OCI-LY7 (cell line): ENCODE data around the gene CAP2. TPM values are rescaled to one million over a fixed set of nuclear protein-coding genes. Genes with fewer than 3 reads are reported as not detected.

Experiments
- BruUV-seq: library from RNA; stranded (reverse); fragments of 400-500 nt; replicated peaks from 2 replicates; lab custom pipeline; 2021; lab: Mats Ljungman, UMichigan
- CTCF ChIA-PET: fragments of 300-600 bp; sonication (Branson Sonifier 250); formaldehyde crosslinking; loops from one replicate; lab custom pipeline; 2022; ENCODE audit warnings: antibody characterized with exemption; ENCODE audit not compliant: unreplicated experiment; lab: Charles Lee
- POLR2A ChIA-PET: fragments of 300-600 bp; sonication (Branson Sonifier 250); formaldehyde crosslinking; loops from one replicate; lab custom pipeline; 2022; ENCODE audit warnings: antibody characterized with exemption; lab: Charles Lee
- DNase-seq: peaks from one replicate; pipeline ENCODE4 v3.0.0-alpha.2; 2015; ENCODE audit warnings: low spot score
- H2AFZ ChIP-seq: fragments of 200-600 bp; sonication (generic), shearing (Covaris generic); 2 replicates; pipeline ENCODE4 v1.6.1; 2014; ENCODE audit warnings: mild to moderate bottlenecking, antibody characterized with exemption, low read length, moderate library complexity
- H3K27ac ChIP-seq: fragments of 200-600 bp; sonication (generic); 2 replicates; pipeline ENCODE4 v1.5.1; 2014; ENCODE audit warnings: mixed run types, low read depth, mild to moderate bottlenecking, moderate library complexity, low read length, inconsistent platforms; ENCODE audit not compliant: poor library complexity, severe bottlenecking
- H3K36me3 ChIP-seq: fragments of 200-600 bp; sonication (generic); 2 replicates; pipeline ENCODE4 v1.6.1; 2014; ENCODE audit warnings: mild to moderate bottlenecking, antibody characterized with exemption, low read length, moderate library complexity, mixed read lengths; ENCODE audit not compliant: insufficient read depth
- H3K4me1 ChIP-seq: fragments of 200-600 bp; sonication (generic); 2 replicates; pipeline ENCODE4 v1.5.1; 2014; ENCODE audit warnings: mild to moderate bottlenecking, low read length; ENCODE audit not compliant: insufficient read depth, poor library complexity, severe bottlenecking
- H3K4me2 ChIP-seq: fragments of 200-600 bp; sonication (generic); 2 replicates; pipeline ENCODE4 v1.6.1; 2014; ENCODE audit warnings: mild to moderate bottlenecking, low read length
- H3K4me3 ChIP-seq: fragments of 200-600 bp; sonication (generic); 2 replicates; pipeline ENCODE4 v1.5.1; 2014; ENCODE audit warnings: mild to moderate bottlenecking, low read depth, low read length; ENCODE audit not compliant: poor library complexity, severe bottlenecking
- H3K79me2 ChIP-seq: fragments of 200-600 bp; sonication (generic); 2 replicates; pipeline ENCODE4 v1.6.1; 2016; ENCODE audit warnings: low read depth, mild to moderate bottlenecking, low read length, moderate library complexity, mixed read lengths; ENCODE audit not compliant: insufficient read depth
- H3K9me2 ChIP-seq: fragments of 200-600 bp; sonication (generic); 2 replicates; pipeline ENCODE4 v1.6.1; 2016; ENCODE audit warnings: mild to moderate bottlenecking, low read length, mixed read lengths; ENCODE audit not compliant: insufficient read depth
- H3K9me3 ChIP-seq: fragments of 200-600 bp; sonication (generic); 2 replicates; pipeline ENCODE4 v1.6.1; 2014; ENCODE audit warnings: mild to moderate bottlenecking, mixed run types, low read length, mixed read lengths
- H4K20me1 ChIP-seq: fragments of 200-600 bp; sonication (generic); 2 replicates; pipeline ENCODE4 v1.6.1; 2014; ENCODE audit warnings: mild to moderate bottlenecking, antibody characterized with exemption, low read length, moderate library complexity, mixed read lengths; ENCODE audit not compliant: insufficient read depth
- EZH2phosphoT487 ChIP-seq: fragments of 200-600 bp; sonication (generic); IDR thresholded peaks from 2 replicates; pipeline ENCODE4 v1.6.1; 2018; ENCODE audit warnings: low read depth, borderline replicate concordance, mild to moderate bottlenecking, mixed run types, antibody characterized with exemption, low read length, moderate library complexity, mixed read lengths
- intact Hi-C: fragments of 100-400 bp; cut with micrococcal nuclease; formaldehyde crosslinking; loops from one replicate; pipeline ENCODE4 v1.10.0; 2022; ENCODE audit not compliant: unreplicated experiment
- total RNA-seq, 2 experiments: library from RNA; depleted of rRNA in 1 of 2; stranded (reverse); fragments of >200 nt in 1 of 2; shearing (Covaris generic) in 1 of 2; gene quantifications; 2 replicates each; pipeline ENCODE4 v1.2.3, GENCODE V29; 2014 to 2022
- TF ChIP-seq, protein P1 (sequence below): fragments of 200-600 bp; sonication (generic); conservative IDR thresholded peaks from 2 replicates; pipeline ENCODE4 v1.5.1; 2014; ENCODE audit warnings: mild to moderate bottlenecking, antibody characterized with exemption, low read length, moderate library complexity, mixed read lengths

CAP2 gene
- total RNA-seq, 2 experiments from 2014 or later, result not detected

- CTCF ChIA-PET, result no interaction called here
- Histone ChIP-seq H3K4me3 (no peak overlapping the region), H3K27ac (no peak overlapping the region), H3K9me3 (no peaks in the 10 kb centered on the region), H2AFZ (no peak overlapping the region), H3K9me2 (no peaks in the 10 kb centered on the region), H3K4me1 (no peaks in the 10 kb centered on the region), H3K36me3 (no peaks in the 10 kb centered on the region), H3K4me2 (no peak overlapping the region), H3K79me2 (no peaks in the 10 kb centered on the region), H4K20me1 (no peaks in the 10 kb centered on the region)
- DNase-seq, result no peak
- BruUV-seq, result no TSS peak
- intact Hi-C loops, result no loop called here
- TF ChIP-seq EZH2phosphoT487, result no peak
- TF ChIP-seq, protein P1, sequence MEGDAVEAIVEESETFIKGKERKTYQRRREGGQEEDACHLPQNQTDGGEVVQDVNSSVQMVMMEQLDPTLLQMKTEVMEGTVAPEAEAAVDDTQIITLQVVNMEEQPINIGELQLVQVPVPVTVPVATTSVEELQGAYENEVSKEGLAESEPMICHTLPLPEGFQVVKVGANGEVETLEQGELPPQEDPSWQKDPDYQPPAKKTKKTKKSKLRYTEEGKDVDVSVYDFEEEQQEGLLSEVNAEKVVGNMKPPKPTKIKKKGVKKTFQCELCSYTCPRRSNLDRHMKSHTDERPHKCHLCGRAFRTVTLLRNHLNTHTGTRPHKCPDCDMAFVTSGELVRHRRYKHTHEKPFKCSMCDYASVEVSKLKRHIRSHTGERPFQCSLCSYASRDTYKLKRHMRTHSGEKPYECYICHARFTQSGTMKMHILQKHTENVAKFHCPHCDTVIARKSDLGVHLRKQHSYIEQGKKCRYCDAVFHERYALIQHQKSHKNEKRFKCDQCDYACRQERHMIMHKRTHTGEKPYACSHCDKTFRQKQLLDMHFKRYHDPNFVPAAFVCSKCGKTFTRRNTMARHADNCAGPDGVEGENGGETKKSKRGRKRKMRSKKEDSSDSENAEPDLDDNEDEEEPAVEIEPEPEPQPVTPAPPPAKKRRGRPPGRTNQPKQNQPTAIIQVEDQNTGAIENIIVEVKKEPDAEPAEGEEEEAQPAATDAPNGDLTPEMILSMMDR, result no peak
- POLR2A ChIA-PET, result no interaction called here
Observed at GRCh38 chr6:17416806-17417205, 23.4 kb downstream of the CAP2 start.

DNA sequence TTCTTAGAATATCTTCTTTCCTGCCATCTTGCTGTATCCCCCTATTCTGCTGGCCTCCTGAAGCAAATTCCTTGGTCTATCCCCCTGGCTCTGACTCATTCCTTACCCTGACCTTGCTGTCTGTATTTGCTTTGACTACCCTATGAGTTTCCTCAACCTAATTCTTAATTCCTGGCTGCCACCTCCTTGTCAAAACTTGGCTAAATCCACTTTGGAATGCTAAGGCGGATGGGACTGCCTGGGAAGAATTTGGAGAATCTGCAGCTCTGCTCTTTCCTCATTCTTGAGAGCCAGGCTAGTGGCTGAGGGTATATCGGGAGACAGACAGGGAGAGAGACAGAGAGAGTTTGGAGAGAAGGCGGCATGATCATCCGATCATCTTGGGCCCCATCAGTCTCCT lies 24.4 kb downstream of the CAP2 start:
- Histone ChIP-seq H2AFZ (no peak overlapping the region), H3K36me3 (no peaks in the 10 kb centered on the region), H3K79me2 (no peaks in the 10 kb centered on the region), H3K4me2 (no peak overlapping the region), H3K4me1 (no peaks in the 10 kb centered on the region), H4K20me1 (no peaks in the 10 kb centered on the region), H3K9me3 (no peaks in the 10 kb centered on the region), H3K9me2 (no peaks in the 10 kb centered on the region), H3K4me3 (no peak overlapping the region), H3K27ac (no peak overlapping the region)
- CTCF ChIA-PET, result no interaction called here
- no peak for DNase-seq
- TF ChIP-seq, protein P1, result no peak
- no peak for TF ChIP-seq EZH2phosphoT487
- BruUV-seq, result no TSS peak
- intact Hi-C loops, result no loop called here
- POLR2A ChIA-PET, result no interaction called here

DNA sequence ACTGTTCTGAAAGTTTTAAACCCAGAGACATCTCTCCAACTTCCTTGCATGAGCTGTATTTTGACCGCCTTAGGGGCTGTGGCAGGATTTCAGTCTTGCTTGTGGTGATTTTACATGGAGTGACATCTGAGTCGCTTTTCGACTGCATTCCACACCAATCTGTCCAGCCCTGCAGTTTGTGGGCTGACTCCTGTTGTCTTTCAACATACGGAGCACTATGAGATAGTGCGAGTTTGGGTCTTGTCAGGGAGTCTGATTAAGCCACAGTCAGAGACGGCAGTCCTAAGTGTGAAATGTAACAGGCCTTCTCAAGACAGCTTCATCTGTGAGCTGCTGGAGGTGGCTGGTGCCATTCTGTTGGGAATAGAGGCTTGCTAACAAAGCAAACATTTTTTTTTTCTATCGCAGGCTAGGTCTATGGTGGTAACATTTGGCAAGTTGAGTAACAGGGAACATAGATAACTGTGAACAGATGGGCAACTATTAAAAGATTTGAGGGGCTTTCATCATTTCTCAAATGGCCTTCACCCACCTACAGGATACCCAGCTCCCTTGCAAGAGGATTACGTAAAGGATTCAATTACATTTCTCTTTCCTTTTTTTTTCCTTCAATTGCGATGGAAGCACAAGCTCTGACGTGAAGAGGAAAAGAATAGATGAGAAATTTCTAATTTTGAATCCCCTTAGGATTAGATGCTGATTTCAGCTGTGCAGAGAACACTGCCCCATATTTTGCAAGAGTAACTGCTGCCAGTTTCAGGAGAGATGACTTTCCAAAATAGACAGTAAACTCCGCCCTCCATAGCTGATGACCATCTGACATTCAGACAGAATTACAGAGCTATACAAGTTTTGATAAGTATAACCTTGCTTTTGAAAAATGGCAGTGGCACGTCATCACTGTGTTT lies 25.1 kb downstream of the CAP2 start:
- intact Hi-C loops, result no loop called here
- no peak overlapping the region for H3K4me3 ChIP-seq
- TF ChIP-seq, protein P1, result no peak
- TF ChIP-seq EZH2phosphoT487, result no peak
- H3K9me3 ChIP-seq, result no peaks in the 10 kb centered on the region
- H3K4me1 ChIP-seq, result no peaks in the 10 kb centered on the region
- BruUV-seq, result no TSS peak
- H3K79me2 ChIP-seq, result no peaks in the 10 kb centered on the region
- no peaks in the 10 kb centered on the region for H3K36me3 ChIP-seq
- H2AFZ ChIP-seq, result no peak overlapping the region
- no peak overlapping the region for H3K4me2 ChIP-seq
- no peak for DNase-seq
- H4K20me1 ChIP-seq, result no peaks in the 10 kb centered on the region
- H3K27ac ChIP-seq, result no peak overlapping the region
- H3K9me2 ChIP-seq, result no peaks in the 10 kb centered on the region
- CTCF ChIA-PET, result no interaction called here
- POLR2A ChIA-PET, result interaction anchor here (0.6 kb wide), 1 partner anchor 1704 kb away, joined by 3 read pairs; no protein-coding TSS in a partner anchor
